Activated CD4-positive, alpha-beta T cell treated with anti-CD3 and anti-CD28 coated beads, Interleukin-2, amount 10 ng/mL, durations not matched to agents 24 days and 14 days (primary cell): ENCODE measurements around the gene SLC6A19. TPM values are rescaled to one million over a fixed set of nuclear protein-coding genes. Genes with fewer than 3 reads are reported as not detected.
"Not testable (repeated sequence)": the region's sequence is repeated elsewhere in the genome, so short reads cannot be mapped to it uniquely, and the experiment has no call there.

Experiments
- DNase-seq: peaks from one replicate; pipeline ENCODE4 v3.0.0; 2022
- H3K27ac Mint-ChIP-seq: one replicate; pipeline ENCODE4 v1.8.0; 2022; ENCODE audit warnings: mild to moderate bottlenecking, mixed read lengths
- H3K27me3 Mint-ChIP-seq: one replicate; pipeline ENCODE4 v1.8.0; 2022; ENCODE audit warnings: mixed read lengths
- H3K36me3 Mint-ChIP-seq: one replicate; pipeline ENCODE4 v1.8.0; 2022; ENCODE audit warnings: low read depth, mild to moderate bottlenecking, mixed read lengths
- H3K4me1 Mint-ChIP-seq: one replicate; pipeline ENCODE4 v1.8.0; 2021; ENCODE audit warnings: mixed read lengths
- H3K4me3 Mint-ChIP-seq: one replicate; pipeline ENCODE4 v1.8.0; 2022; ENCODE audit warnings: mild to moderate bottlenecking, moderate library complexity, mixed read lengths
- H3K9me3 Mint-ChIP-seq: one replicate; pipeline ENCODE4 v1.8.0; 2021; ENCODE audit warnings: mixed read lengths
- intact Hi-C: fragments of 100-400 bp; cut with micrococcal nuclease; formaldehyde crosslinking; loops from one replicate; pipeline ENCODE4 v1.15.1; 2023
- total RNA-seq: library from RNA; stranded (reverse); gene quantifications from 2 replicates; pipeline ENCODE4 v1.2.3, GENCODE V29; 2022

Gene SLC6A19
- total RNA-seq, 1 donor from 2014 or later: not detected

DNA sequence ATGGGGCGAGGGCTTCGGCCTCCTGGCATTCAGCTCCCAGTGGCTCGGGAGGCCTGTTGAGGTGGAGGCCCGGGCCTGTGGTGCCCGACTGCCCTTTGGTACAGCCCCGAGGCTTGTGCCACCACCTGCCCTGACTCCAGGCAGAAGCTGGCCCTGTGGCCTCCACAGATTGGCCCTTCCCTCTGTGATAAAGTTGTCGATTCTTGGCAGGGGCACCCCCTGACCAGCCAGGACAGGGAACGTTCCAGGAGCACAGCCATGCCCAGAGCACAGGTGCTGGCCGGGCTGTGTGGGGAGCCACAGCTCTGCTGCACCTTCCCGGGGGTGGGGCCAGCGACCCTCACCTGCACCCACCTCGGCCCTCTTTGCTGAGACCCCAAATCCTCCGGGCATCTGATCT is 56.4 kb downstream of the SLC6A19 start:
- H3K27ac Mint-ChIP-seq: no peak overlapping the region
- H3K36me3 Mint-ChIP-seq: no peaks in the 10 kb centered on the region
- no peaks in the 10 kb centered on the region for H3K9me3 Mint-ChIP-seq
- H3K27me3 Mint-ChIP-seq: no peaks in the 10 kb centered on the region
- intact Hi-C loops: no loop called here
- no peak for DNase-seq
- H3K4me1 Mint-ChIP-seq: peaks cover 16% of the 10 kb centered on the region
- H3K4me3 Mint-ChIP-seq: no peak overlapping the region

DNA sequence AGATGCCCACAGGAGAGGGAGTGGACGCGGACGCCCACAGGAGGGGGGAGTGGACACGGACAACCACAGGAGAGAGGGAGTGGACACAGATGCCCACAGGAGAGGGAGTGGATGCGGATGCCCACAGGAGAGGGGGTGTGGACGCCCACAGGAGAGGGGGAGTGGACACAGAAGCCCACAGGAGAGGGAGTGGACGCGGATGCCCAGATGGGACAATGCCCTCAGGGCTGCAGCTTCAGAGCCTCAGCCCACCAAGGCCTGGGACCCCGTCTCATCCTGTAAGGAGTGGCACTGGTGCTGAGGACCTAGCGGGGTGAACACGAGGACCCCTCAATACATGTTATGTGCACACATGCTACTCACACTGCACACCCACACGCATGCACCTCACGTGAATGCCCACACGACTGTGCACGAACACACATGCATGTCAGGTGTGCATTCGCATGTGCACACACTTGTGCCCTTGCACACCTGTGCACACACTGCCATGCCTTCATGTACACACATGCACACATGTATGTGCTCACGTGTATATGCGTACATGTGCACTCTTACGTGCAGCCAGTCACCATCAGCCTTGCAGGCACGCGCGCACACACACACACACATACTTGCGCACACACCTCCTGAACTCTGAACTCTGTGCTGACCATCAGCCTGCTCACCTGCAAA is 58.5 kb downstream of the SLC6A19 start:
- no peak for DNase-seq
- no peaks in the 10 kb centered on the region for H3K27me3 Mint-ChIP-seq
- intact Hi-C loops: no loop called here
- H3K4me3 Mint-ChIP-seq: no peak overlapping the region
- no peaks in the 10 kb centered on the region for H3K36me3 Mint-ChIP-seq
- peaks cover 11% of the 10 kb centered on the region for H3K4me1 Mint-ChIP-seq
- H3K9me3 Mint-ChIP-seq: no peaks in the 10 kb centered on the region
- H3K27ac Mint-ChIP-seq: no peak overlapping the region

- no peak overlapping the region for H3K4me3 Mint-ChIP-seq
- intact Hi-C loops: no loop called here
- no peak overlapping the region for H3K27ac Mint-ChIP-seq
- H3K4me1 Mint-ChIP-seq: no peaks in the 10 kb centered on the region
- no peak for DNase-seq
- H3K27me3 Mint-ChIP-seq: no peaks in the 10 kb centered on the region
- H3K36me3 Mint-ChIP-seq: peaks cover 4% of the 10 kb centered on the region
- H3K9me3 Mint-ChIP-seq: no peaks in the 10 kb centered on the region
These were observed 60.2 kb downstream of the SLC6A19 start for GRCh38 chr5:1261643-1262042.

DNA sequence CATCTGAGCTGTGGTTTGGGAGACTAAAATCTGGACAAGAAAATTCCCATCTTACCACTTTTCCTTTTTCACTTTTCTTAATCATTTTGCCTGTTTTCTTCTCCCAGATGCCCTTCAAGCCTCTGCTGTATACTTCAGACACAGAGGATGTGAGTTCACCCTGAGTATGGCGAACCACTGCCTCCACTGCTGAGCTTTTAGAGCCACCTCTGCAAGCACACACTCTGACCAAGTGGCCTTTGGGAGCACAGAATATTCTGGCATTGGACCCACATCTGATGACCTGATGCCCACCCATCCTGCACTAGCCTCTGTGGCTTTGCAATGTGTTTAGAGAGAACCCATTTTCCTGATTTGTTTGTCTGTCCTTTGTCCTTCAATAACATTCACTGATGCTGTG is 61.0 kb downstream of the SLC6A19 start:
- no peaks in the 10 kb centered on the region for H3K27me3 Mint-ChIP-seq
- no peaks in the 10 kb centered on the region for H3K9me3 Mint-ChIP-seq
- peaks cover 4% of the 10 kb centered on the region for H3K36me3 Mint-ChIP-seq
- intact Hi-C loops: no loop called here
- H3K4me3 Mint-ChIP-seq: no peak overlapping the region
- DNase-seq: no peak
- no peak overlapping the region for H3K27ac Mint-ChIP-seq
- H3K4me1 Mint-ChIP-seq: no peaks in the 10 kb centered on the region

DNA sequence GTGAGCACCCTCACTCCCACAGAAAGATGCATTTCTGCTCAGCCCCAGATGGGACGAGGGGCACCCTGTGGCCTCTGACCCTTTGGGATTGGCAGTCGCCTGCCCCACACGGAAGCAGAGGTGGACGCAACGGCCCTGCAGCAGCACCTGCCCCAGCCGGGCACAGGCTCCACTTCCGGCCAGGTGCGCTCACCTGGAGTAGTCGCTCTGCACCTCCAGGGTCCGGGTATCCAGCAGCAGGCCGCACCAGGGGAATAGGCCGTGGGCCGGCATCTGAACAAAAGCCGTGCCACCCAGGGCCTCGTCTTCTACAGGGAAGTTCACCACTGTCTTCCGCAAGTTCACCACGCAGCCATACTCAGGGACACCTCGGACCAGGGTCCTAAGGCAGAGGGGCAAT is 62.8 kb downstream of the SLC6A19 start:
- Mint-ChIP-seq H3K4me3 (no peak overlapping the region), H3K4me1 (peaks cover 8% of the 10 kb centered on the region), H3K36me3 (peaks cover 6% of the 10 kb centered on the region), H3K27me3 (peaks cover 4% of the 10 kb centered on the region), H3K9me3 (no peaks in the 10 kb centered on the region), H3K27ac (no peak overlapping the region)
- intact Hi-C loops: no loop called here
- DNase-seq: no peak

DNA sequence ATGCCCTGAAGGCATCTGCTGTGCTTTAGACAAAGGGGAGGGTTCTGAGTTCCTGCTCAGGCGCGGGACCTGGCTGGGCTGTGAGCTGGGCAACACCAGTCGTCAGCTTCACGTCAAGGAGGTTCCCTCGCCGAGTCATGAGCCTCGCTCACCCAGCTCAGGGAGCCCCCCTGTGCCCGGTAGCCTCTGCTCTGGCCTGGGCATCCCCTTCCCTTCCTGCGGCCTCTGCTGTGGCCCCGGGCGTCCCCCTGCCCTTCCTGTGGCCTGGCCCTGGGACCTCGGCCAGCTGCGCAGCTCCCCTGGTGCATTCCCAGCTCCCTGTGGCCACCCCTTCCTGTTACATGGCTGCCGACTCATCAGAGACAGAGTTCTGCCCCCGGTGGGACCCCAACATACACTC is 63.6 kb downstream of the SLC6A19 start:
- no peak overlapping the region for H3K27ac Mint-ChIP-seq
- H3K4me1 Mint-ChIP-seq: peaks cover 8% of the 10 kb centered on the region
- no peaks in the 10 kb centered on the region for H3K9me3 Mint-ChIP-seq
- H3K36me3 Mint-ChIP-seq: peaks cover 6% of the 10 kb centered on the region
- no peak overlapping the region for H3K4me3 Mint-ChIP-seq
- no peak for DNase-seq
- intact Hi-C loops: no loop called here
- H3K27me3 Mint-ChIP-seq: peaks cover 4% of the 10 kb centered on the region

DNA sequence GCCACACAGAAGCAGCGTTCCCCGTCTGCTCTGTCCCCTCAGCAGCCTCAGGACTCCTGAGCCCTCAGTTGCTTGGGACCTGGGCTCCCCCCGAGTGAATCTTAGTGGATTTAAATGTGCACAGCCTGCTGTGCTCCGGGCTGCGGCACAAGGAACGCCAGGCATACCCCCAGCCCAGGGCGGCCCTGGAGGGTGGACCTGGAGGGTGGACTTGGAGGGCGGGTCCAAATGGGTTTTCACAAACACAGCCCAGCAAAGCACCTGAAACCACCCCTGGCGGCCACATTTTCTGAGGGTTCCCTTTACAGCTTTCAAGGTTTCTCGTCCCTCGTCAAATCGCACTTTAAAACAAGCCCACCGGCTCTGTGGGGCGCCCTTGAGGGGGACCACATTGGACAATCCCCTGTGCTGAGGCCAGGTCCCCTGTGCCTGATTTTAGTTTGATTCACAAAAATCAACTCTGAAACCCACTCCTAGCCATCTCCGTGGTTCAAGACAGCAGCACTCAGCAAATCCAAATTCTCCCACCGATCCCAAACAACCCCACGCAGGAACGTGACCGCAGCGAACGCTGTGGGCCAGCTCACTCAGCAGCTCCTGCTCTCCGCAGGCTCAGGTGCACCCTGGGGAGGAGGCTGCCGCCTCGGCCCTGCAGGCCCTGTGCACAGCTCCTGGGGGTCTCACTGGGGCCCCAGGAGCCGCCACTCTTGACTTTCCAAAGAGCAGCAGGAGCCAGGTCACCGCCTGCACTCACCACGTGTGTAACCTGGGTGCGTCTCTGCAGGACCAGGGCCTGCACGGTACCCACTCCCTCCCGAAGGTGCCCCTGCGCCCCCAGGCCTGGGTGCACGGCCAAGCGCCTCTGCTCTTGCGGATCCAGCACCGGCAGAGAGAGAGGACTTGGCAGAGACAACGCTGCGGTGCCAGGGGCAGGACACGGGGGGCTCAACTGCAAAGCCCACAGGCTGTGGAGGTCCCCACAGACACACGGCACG is 64.4 kb downstream of the SLC6A19 start:
- peaks cover 4% of the 10 kb centered on the region for H3K27me3 Mint-ChIP-seq
- H3K4me3 Mint-ChIP-seq: no peak overlapping the region
- peaks cover 8% of the 10 kb centered on the region for H3K4me1 Mint-ChIP-seq
- intact Hi-C loops: no loop called here
- no peak overlapping the region for H3K27ac Mint-ChIP-seq
- peaks cover 7% of the 10 kb centered on the region for H3K36me3 Mint-ChIP-seq
- H3K9me3 Mint-ChIP-seq: no peaks in the 10 kb centered on the region
- no peak for DNase-seq

- DNase-seq: no peak
- H3K9me3 Mint-ChIP-seq: no peaks in the 10 kb centered on the region
- no peak overlapping the region for H3K4me3 Mint-ChIP-seq
- peaks cover 9% of the 10 kb centered on the region for H3K36me3 Mint-ChIP-seq
- peaks cover 8% of the 10 kb centered on the region for H3K4me1 Mint-ChIP-seq
- no peak overlapping the region for H3K27ac Mint-ChIP-seq
- intact Hi-C loops: no loop called here
- peaks cover 4% of the 10 kb centered on the region for H3K27me3 Mint-ChIP-seq
These were observed 65.4 kb downstream of the SLC6A19 start for GRCh38 chr5:1266791-1267190.

- H3K27ac Mint-ChIP-seq, H3K27me3 Mint-ChIP-seq, H3K9me3 Mint-ChIP-seq, DNase-seq, H3K4me3 Mint-ChIP-seq, H3K4me1 Mint-ChIP-seq, intact Hi-C loops, H3K36me3 Mint-ChIP-seq: not testable (repeated sequence)
These were observed 66.1 kb downstream of the SLC6A19 start for GRCh38 chr5:1267464-1267863.

GRCh38 chr5:1268056-1268455 is 66.7 kb downstream of the SLC6A19 start:
- H3K27ac Mint-ChIP-seq: no peak overlapping the region
- intact Hi-C loops: no loop called here
- H3K27me3 Mint-ChIP-seq: peaks cover 4% of the 10 kb centered on the region
- H3K36me3 Mint-ChIP-seq: peaks cover 9% of the 10 kb centered on the region
- H3K4me3 Mint-ChIP-seq: no peak overlapping the region
- H3K4me1 Mint-ChIP-seq: peaks cover 8% of the 10 kb centered on the region
- no peak for DNase-seq
- no peaks in the 10 kb centered on the region for H3K9me3 Mint-ChIP-seq

DNA sequence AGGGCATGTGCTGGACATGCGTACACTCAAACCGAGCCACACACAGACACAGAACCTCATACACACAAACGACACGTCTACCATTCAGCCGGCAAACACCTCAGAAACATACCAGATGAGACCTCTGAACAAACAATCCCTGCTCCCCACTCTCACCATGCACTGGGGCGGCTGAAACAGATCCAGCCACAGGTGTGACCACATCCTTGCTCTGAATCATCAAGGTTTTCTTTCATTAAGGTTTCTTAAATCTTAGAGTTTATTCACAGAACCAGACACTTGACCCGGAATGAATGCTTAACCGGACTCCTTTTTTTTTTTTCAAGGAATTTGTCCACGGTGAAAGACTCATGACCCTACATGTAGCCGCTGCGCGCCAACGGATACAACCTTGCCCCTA is 67.3 kb downstream of the SLC6A19 start:
- Mint-ChIP-seq H3K4me1 (peaks cover 8% of the 10 kb centered on the region), H3K9me3 (no peaks in the 10 kb centered on the region), H3K27ac (no peak overlapping the region), H3K27me3 (peaks cover 4% of the 10 kb centered on the region), H3K4me3 (no peak overlapping the region), H3K36me3 (peaks cover 9% of the 10 kb centered on the region)
- intact Hi-C loops: no loop called here
- peak; percentile 82 for DNase-seq

GRCh38 chr5:1270426-1270825 is 69.0 kb downstream of the SLC6A19 start:
- Mint-ChIP-seq H3K27ac (no peak overlapping the region), H3K4me1 (peaks cover 10% of the 10 kb centered on the region), H3K4me3 (no peak overlapping the region), H3K9me3 (no peaks in the 10 kb centered on the region), H3K27me3 (peaks cover 4% of the 10 kb centered on the region), H3K36me3 (peaks cover 11% of the 10 kb centered on the region)
- intact Hi-C loops: no loop called here
- DNase-seq: no peak

DNA sequence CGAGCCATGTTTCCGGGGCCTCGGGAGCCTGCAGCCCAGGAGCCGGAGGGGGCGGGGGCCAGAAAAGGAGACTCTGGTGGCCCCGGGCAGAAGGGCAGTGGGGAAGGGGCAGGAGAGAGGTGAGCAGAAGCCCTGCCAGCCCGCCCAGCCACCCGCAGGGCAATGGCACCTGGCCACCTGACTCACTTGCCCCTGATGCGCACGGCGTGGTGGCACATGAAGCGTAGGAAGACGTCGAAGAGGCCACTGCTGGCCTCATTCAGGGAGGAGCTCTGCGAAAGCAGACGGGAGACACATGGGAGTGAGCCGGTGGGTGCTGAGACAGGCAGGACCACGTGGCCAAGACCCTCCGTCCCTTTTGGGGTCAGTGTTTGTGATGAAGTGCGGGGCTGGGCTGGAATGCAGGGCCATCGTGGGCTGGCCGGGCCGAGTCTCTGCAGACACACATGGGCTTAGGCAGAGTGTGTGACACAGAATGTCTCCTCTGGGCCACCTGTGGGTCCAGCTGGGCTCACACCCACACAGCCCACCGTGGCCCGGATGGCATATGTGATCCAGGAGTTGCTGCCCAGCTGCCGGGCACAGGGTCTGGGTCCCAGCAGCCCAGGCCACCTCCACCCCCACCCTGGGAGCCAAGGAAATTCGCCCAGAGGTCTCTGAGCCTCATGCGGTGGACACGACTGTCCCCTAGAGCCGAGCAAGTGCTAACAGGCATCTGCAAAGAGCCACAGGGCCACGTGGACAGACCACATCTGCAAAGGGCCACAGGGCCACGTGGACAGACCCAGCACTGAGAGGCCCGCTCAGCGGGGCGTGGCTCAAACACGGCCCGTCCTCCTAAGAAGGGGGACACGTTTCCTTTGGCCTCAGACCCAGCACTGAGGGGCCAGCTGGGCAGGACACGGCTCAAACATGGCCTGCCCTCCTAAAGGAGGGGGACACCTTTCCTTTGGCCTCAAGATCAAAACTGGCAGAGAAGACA is 69.8 kb downstream of the SLC6A19 start:
- no peak for DNase-seq
- peaks cover 11% of the 10 kb centered on the region for H3K36me3 Mint-ChIP-seq
- no peaks in the 10 kb centered on the region for H3K9me3 Mint-ChIP-seq
- peaks cover 4% of the 10 kb centered on the region for H3K27me3 Mint-ChIP-seq
- H3K4me1 Mint-ChIP-seq: peaks cover 12% of the 10 kb centered on the region
- H3K27ac Mint-ChIP-seq: no peak overlapping the region
- intact Hi-C loops: no loop called here
- H3K4me3 Mint-ChIP-seq: no peak overlapping the region
